ENCODE data around the gene KLHL26.

Gene KLHL26

DNA sequence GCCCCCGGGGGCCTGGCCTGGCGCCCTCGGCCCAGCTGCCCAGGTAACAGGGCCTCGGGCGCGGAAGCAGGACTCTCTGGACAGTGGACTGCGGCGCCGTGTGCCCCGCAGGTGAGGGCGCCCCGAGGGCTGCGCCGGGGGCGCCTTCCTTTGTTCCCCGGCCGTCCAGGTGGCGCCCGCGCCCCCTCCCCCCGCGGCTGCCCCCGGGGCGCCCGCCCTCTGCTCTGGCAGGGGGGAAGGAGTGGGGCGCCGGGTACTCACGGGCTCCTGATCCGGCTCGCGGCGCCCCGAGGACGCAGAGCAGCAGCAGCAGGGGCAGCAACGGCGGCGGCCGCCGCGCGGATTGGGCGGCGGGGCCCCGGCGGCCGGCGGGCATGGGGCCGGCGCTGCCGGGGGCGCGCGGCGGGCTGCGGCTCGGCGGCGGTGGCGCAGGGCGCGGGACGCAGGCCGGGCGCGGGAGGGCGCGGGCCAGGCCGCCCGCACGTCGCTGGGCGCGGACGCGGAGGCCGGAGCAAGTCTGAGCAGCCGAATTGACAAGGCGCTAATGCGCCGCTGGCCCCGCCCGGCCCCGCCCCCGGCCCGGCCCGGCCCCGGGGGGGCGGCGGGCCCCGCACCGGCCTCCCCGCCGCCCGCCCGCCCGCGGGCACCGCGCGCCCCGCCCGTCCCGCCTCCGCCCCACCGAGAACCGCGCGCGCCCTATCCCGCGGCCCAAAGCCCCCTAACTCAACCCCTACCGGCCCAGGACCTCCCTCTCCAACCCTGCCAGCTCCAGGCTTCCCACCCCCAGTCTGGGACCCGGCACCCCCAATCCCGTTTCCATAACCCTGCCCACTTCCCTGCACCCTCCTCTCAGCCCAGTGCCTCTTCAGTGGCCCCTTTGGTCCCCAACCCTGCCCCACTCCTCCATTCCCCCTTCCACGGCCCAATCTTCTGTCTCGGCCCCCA lies 30.3 kb upstream of the KLHL26 start, which contains the start of gene CRLF1:
Gene CRLF1 (minus strand): TSS at position 519 of the 945 bp plus-strand sequence. CDS start 143 bp downstream, at position 376.
- no peaks in the 10 kb centered on the region for H3K36me3 Mint-ChIP-seq (ENCODE audit: low read depth)

DNA sequence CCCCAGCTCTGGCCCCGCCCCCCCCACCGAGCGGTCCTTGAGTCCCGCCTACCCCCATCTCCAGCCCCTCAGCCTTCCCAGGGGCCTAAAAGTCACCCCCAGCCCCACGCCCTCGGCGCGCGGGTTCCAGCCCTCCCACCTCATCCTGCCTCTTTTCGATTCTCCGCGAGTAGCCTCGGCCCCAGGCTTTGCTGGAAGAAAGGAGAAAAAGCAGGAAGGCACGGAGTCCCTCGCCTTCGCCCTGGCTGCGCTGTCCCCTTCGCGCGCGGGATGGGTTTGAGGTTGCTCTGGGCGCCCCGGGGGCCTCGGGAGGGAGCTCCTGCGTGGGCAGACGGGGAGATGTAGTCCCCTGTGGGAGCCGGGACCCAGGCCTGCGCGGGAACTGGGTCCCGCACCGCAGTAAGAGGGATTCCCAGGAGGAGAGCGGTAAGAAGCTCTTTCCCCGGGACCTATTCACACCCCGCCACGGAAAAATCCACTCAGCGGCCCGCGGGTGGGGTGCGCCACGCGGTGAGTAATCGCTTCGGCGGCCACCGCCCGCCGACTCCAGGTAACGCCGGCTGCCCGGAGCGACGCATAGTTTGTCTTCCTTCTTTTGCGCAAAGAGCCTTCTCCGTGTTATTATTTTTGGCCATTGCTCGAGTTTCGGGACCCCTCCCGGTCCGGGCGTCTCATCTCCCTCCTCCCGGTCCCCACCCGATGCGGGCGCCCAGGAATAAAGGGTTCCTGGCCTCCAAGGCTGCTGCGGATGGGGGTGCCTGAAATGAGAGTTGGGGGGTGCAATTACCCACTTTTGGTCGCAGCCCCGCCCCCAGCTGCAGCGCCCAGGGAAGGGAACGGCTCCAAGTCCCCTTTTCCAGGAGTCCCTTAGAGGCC lies 29.4 kb upstream of the KLHL26 start:
- Mint-ChIP-seq H3K36me3 (ENCODE audit: low read depth) (no peaks in the 10 kb centered on the region), H3K27ac (no peak overlapping the region), H3K9me3 (no peaks in the 10 kb centered on the region), H3K27me3 (ENCODE audit: low read depth) (peaks cover 76% of the 10 kb centered on the region), H3K4me1 (ENCODE audit: low read depth) (peaks cover 4% of the 10 kb centered on the region), H3K4me3 (no peak overlapping the region)
- no peak for DNase-seq (ENCODE audit: low spot score)

More for the DNA sequence above, 30.3 kb upstream of the KLHL26 start, which contains the start of gene CRLF1:
- Mint-ChIP-seq H3K4me1 (ENCODE audit: low read depth) (peaks cover 2% of the 10 kb centered on the region), H3K27ac (no peak within 1 kb of the TSS), H3K27me3 (ENCODE audit: low read depth) (peaks cover 73% of the 10 kb centered on the region), H3K9me3 (no peaks in the 10 kb centered on the region), H3K4me3 (no peak within 1 kb of the TSS)
- no peak for DNase-seq (ENCODE audit: low spot score)

DNA sequence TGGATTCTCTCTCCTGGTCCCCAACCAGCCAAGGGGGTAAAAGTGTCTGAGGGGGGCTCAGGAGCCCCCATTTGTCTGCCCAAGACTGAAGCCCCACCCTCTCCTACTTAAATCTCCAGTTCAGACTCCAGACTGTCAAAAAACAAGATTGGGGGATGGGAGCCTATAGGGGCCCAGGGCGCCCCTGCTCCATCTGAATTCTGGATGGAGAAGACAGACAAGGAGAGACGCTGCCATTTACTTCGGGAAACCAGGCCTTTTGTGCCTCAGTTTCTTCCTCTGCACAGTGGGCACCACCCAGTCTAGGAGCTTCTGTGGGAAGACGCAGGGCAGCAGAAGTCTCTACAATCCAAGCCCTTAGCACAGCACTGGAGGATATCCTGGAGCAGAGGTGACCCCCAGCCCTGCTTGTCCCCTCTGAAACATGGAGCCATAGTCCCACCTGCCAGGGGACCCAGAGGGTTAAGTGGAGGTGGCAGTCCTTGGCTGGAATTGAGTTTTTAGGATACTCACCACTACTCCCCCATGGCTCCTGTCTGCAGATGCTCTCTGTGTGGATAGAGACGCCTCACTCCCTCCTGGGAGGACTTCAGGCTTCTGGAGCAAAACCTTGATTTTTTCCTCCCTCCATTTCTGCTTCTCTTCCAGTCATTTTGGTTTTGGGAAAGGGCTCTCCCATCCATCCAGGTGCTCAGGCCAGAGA lies 28.6 kb upstream of the KLHL26 start:
- Mint-ChIP-seq H3K4me3 (no peak overlapping the region), H3K9me3 (no peaks in the 10 kb centered on the region)

DNA sequence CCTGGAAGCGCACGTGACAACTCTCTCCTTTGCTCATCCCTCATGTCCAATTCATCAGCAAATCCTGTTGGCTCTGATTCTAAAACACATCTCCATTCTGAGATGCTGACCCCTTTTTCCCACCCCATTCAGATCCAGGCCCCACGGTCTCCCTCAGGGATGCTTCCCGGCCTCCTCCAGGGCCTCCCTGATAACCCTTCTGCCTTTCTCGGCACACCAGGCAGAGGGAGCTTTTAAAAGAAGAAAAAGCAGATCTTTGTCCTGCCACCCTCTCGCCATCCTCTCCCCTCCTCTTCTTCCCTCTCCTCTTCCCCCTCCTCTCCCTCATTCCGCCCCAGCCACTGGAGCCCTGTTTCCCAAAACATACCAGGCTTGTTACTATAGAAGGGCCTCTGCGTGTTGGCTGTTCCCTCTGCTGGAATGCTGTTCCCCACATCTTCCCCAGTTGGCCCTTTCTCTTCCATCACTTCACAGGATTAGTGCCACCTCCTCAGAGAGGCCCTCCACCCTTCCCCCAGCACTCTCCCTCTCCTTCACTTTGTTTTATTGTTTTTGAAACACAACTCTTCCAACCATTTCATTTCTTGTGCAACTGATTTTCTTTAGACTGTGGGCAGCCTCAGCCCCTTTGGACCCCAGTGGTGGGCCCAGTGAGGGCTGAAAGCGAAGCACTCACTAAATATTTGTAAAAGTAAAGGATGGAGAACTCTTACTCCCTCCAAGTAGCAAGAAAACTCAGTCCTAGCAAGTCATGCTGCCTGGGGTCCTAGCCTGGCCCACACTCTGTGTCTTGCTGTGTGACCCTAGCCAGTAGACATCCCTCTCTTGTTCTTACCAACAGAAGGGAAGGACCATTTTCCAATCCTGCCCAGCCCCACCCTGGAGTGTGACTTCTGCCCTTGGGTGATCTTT lies 27.8 kb upstream of the KLHL26 start:
- no peak overlapping the region for H3K27ac Mint-ChIP-seq
- no peaks in the 10 kb centered on the region for H3K9me3 Mint-ChIP-seq
- DNase-seq (ENCODE audit: low spot score): no peak
- H3K4me3 Mint-ChIP-seq: no peak overlapping the region
- H3K27me3 Mint-ChIP-seq (ENCODE audit: low read depth): peaks cover 76% of the 10 kb centered on the region
- no peaks in the 10 kb centered on the region for H3K36me3 Mint-ChIP-seq (ENCODE audit: low read depth)
- H3K4me1 Mint-ChIP-seq (ENCODE audit: low read depth): peaks cover 5% of the 10 kb centered on the region

More for the DNA sequence above, 28.6 kb upstream of the KLHL26 start:
- Mint-ChIP-seq H3K27me3 (ENCODE audit: low read depth) (peaks cover 72% of the 10 kb centered on the region), H3K36me3 (ENCODE audit: low read depth) (no peaks in the 10 kb centered on the region), H3K4me1 (ENCODE audit: low read depth) (peaks cover 5% of the 10 kb centered on the region), H3K27ac (no peak overlapping the region)
- DNase-seq (ENCODE audit: low spot score): no peak

DNA sequence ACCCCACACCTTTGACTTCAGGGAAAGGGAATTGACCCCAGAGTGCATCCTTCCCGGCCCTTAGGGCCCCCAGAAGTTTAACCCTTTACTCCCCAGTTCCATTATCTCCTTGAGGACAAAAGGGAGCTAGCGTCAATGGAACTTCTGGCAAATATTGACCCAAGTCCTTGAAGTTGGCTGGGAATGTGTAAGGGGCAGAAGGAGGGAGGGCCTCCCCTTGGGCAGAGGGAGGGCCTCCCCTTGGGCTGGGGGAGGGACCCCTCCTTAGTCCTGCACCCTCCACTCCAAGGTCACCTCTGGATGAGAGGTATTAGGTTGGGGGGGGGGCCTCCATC lies 27.1 kb upstream of the KLHL26 start:
- peaks cover 5% of the 10 kb centered on the region for H3K4me1 Mint-ChIP-seq (ENCODE audit: low read depth)
- no peaks in the 10 kb centered on the region for H3K36me3 Mint-ChIP-seq (ENCODE audit: low read depth)
- H3K27me3 Mint-ChIP-seq (ENCODE audit: low read depth): peaks cover 77% of the 10 kb centered on the region
- no peak overlapping the region for H3K4me3 Mint-ChIP-seq
- no peaks in the 10 kb centered on the region for H3K9me3 Mint-ChIP-seq
- no peak overlapping the region for H3K27ac Mint-ChIP-seq
- DNase-seq (ENCODE audit: low spot score): no peak

DNA sequence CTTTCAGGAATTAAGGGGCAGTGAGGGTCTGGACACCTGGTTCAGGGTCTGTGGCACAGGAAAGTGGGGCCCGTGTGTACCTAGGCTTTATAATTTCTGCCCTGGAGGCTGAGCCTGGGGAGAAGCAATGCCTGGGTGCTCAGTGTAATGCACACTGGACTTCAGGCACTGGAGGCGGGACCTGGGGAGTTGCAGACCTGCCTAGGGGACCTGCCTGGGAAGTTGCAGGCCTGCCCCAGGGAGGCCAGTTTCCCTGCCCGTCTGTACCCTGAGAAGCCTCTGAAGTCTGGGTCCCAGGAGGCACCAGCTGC lies 26.6 kb upstream of the KLHL26 start:
- Mint-ChIP-seq H3K4me1 (ENCODE audit: low read depth) (peaks cover 5% of the 10 kb centered on the region), H3K27ac (no peak overlapping the region), H3K36me3 (ENCODE audit: low read depth) (no peaks in the 10 kb centered on the region), H3K27me3 (ENCODE audit: low read depth) (peaks cover 76% of the 10 kb centered on the region), H3K4me3 (no peak overlapping the region), H3K9me3 (no peaks in the 10 kb centered on the region)
- no peak for DNase-seq (ENCODE audit: low spot score)

DNA sequence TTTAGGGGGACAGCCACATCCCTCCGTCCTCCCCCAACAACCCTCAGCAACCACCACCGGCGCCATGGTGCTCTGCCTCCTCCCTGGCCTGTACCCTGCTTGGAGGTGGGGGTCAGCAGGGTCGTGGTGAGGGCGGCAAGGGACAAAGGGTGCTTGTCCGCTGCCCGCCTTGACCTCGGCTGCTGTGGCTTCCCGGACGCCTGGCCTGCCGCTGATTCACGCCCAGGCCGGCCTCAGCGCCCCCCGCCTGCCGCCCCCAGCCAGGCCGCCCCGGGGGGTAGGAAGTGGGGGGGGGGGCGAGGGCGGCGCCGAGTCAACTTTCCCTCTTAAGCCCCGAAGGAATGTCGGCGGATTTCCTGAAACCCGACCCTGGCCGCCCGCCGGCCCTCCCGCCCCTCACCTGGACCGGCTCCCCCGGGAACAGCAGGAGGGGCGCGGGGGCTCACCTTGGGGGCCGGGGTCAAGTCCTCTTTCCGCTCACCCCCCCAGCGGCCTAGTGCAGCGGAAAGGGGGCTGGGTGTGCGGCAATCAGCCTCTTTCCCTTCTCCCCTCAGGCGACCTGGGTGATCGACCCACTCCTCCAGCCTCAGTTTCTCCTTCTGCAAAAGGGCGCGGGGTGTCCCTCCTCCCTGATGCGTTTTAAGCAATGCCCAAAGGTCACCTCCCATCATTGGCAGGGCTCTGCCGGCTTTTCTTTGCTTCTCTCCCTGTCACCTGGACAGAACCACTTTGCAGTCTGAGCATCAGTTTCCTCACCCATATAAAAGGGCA lies 26.1 kb upstream of the KLHL26 start:
- Mint-ChIP-seq H3K27ac (peak overlapping the region; percentile 55), H3K9me3 (no peaks in the 10 kb centered on the region), H3K4me1 (ENCODE audit: low read depth) (peaks cover 5% of the 10 kb centered on the region), H3K36me3 (ENCODE audit: low read depth) (no peaks in the 10 kb centered on the region), H3K4me3 (no peak overlapping the region), H3K27me3 (ENCODE audit: low read depth) (peaks cover 77% of the 10 kb centered on the region)
- no peak for DNase-seq (ENCODE audit: low spot score)

DNA sequence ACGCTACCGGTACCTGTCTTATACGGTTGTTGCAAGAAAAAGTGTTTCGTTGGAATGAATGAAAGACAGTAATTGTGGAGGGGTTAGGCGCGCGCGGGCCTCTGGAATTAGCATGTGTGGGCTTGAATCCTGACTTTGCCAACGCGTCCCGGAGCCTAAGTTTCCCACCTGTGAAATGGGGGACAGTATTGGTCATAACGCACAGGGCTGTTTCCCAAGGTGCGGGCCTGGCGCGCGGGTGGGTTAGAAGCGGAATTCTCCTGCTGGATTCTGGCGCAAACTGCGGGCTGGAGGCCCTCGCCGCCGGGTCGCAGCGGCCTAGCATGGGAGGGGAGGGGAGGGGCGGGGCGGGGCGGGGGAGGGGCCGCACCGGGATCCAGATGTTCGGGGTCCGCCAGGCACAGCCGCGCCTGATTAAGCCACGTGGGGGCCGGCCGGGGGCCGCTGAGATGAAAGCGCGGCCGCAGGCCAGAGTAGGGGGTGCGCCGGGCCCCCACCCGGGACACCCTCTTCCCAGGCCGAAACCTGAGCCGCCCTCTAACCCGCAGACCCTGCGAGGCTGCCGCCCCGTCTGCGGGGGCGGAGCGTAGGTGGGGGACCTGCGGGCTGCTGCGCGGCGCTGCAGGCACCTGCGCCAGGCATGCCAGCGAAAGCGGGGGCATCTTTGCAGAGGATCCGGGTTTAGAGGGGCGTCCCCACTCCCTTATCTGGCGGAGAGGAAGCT lies 25.3 kb upstream of the KLHL26 start:
- Mint-ChIP-seq H3K27me3 (ENCODE audit: low read depth) (peaks cover 84% of the 10 kb centered on the region), H3K27ac (no peak overlapping the region), H3K4me3 (peak overlapping the region; percentile 15), H3K9me3 (no peaks in the 10 kb centered on the region), H3K4me1 (ENCODE audit: low read depth) (peaks cover 5% of the 10 kb centered on the region), H3K36me3 (ENCODE audit: low read depth) (no peaks in the 10 kb centered on the region)
- no peak for DNase-seq (ENCODE audit: low spot score)

DNA sequence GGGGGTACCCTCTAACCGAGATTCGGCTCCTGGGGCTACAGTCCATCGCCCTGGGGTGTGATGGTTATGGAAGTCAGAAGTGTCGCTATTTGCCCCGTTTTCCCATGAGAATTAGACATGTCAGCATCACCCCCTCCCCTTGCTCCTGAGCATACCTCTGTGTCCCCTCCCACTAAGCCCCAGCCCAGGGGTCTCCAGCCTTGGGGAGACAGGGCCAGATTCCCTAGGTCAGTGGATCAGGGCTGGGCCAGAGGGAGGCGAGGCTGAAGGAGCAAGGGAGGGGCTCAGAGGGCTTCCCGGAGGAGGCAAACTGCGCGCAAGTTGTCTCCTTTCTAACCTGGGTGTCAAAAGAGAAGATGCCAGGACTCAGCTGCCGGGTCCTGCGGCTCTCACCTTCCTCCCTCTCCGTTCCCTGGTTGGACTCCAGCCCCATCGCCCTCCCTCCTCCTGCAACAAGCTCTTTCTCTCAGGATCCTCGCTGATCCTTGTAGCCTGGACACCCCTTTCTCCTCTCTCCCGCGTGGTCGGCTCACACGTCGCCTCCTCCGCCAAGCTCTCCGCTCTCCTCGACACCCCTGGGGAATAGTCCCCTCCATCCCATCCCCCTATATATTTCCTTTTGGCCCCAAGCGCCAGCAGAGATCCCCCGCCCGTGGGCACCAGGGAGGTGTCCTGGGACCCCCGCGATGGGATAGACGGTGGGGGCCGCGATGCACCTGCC lies 24.6 kb upstream of the KLHL26 start:
- peak overlapping the region; percentile 60 for H3K4me3 Mint-ChIP-seq
- no peaks in the 10 kb centered on the region for H3K36me3 Mint-ChIP-seq (ENCODE audit: low read depth)
- H3K27ac Mint-ChIP-seq: no peak overlapping the region
- no peak for DNase-seq (ENCODE audit: low spot score)
- H3K27me3 Mint-ChIP-seq (ENCODE audit: low read depth): peaks cover 83% of the 10 kb centered on the region
- peaks cover 5% of the 10 kb centered on the region for H3K4me1 Mint-ChIP-seq (ENCODE audit: low read depth)
- no peaks in the 10 kb centered on the region for H3K9me3 Mint-ChIP-seq

DNA sequence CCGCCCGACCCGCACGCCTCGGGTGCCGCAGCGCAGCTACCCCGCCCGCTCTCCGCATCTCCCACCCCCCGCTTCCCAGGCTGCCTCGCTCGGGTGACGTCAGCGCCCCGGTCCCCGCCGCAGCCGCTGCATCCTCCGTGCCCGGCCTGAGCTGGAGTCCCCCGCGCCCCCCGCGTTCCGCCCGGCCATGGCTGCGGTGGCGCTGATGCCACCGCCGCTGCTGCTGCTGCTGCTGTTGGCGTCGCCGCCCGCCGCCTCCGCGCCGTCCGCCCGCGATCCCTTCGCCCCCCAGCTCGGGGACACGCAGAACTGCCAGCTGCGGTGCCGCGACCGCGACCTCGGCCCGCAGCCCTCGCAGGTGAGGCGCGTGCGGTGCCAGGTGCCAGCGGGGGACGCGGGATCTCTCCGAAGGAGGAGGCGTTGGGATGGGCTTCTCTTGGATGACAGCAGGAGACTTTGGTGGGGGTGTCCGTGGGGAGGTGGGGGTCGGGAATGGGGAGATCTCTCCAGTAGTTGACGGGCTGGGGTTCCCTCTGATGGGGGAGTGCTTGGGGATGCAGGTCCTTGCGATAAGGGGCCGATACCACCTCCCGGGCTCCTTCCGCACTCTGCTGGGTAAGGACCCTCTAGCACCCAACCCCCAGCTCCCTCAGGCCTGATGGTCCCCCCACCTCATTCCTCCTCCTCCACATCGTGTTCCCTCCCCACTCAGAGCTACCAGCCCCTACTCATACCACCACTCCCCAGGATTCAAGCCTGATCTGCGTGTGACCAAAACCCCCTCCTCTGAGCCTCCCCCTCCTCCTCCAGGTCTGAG lies 23.8 kb upstream of the KLHL26 start, which contains the start of gene TMEM59L:
Gene TMEM59L (plus strand): TSS at position 99 of the 817 bp plus-strand sequence. CDS start 89 bp downstream, at position 188.
- Mint-ChIP-seq H3K27me3 (ENCODE audit: low read depth) (peaks cover 76% of the 10 kb centered on the region), H3K4me3 (peak within 1 kb of the TSS; percentile 61), H3K36me3 (ENCODE audit: low read depth) (no peaks in the 10 kb centered on the region), H3K27ac (no peak within 1 kb of the TSS), H3K4me1 (ENCODE audit: low read depth) (peaks cover 5% of the 10 kb centered on the region), H3K9me3 (no peaks in the 10 kb centered on the region)
- DNase-seq (ENCODE audit: low spot score): peak; percentile 27
